OCI-LY3 (cell line): ENCODE results near the gene PRDM11.

Source experiments
- CTCF ChIP-seq: fragments of 200-600, 300-600 bp; sonication (generic); IDR thresholded peaks from 2 replicates; pipeline ENCODE4 v1.5.1; 2014; ENCODE audit warnings: antibody characterized with exemption, low read length, low read depth
- EZH2phosphoT487 ChIP-seq: fragments of 200-600 bp; shearing (Covaris generic); IDR thresholded peaks from 2 replicates; pipeline ENCODE4 v1.6.1; 2018; ENCODE audit warnings: antibody characterized with exemption, mixed run types, low read depth

- TF ChIP-seq CTCF (no peak), EZH2phosphoT487 (no peak)
These were observed 4.5 kb downstream of the PRDM11 start for GRCh38 chr11:45150943-45151342.
